ENCODE results near the gene ASTE1.
"Not testable (repeated sequence)": the region's sequence is repeated elsewhere in the genome, so short reads cannot be mapped to it uniquely, and the experiment has no call there.

Gene ASTE1

DNA sequence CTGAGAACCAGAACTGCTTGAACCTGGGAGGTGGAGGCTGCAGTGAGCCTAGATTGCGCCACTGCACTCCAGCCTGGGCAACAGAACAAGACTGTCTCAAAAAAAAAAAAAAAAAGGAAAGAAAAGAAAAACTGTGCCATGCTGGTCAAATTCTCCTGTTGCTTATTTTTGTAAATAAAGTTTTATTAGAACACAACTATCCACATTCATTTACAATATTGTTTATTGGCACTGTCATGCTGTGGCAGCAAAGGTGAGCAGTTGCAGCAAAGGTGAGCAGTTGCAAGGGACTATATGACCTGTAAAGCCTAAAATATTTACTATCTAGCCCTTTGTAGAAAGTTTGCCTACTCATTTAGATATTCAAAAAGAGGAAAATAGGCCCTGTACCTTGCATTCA lies 18.3 kb downstream of the ASTE1 start:
- DNase-seq (ENCODE audit: low read depth): no peak

GRCh38 chr3:131007782-131008181 lies 18.8 kb downstream of the ASTE1 start:
- DNase-seq (ENCODE audit: low read depth): no peak

- DNase-seq (ENCODE audit: low read depth): no peak
These were observed 19.4 kb downstream of the ASTE1 start for GRCh38 chr3:131007256-131007655.

GRCh38 chr3:131004603-131005002 lies 22.0 kb downstream of the ASTE1 start:
- no peak for DNase-seq (ENCODE audit: low read depth)

DNA sequence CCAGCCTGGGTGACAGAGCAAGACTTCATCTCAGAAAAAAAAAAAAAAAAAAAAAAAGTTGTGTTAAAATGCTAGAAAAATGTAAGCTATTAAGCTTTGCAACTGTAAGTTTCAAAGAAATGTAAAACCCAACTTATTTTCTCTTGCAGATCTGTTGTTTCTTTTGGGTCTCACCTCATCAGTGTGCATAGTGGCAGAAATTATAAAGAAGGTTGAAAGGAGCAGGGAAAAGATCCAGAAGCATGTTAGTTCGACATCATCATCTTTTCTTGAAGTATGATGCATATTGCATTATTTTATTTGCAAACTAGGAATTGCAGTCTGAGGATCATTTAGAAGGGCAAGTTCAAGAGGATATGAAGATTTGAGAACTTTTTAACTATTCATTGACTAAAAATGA lies 25.6 kb downstream of the ASTE1 start:
- no peak for DNase-seq (ENCODE audit: low read depth)

GRCh38 chr3:130997289-130997688 lies 29.3 kb downstream of the ASTE1 start:
- DNase-seq (ENCODE audit: low read depth): no peak

DNA sequence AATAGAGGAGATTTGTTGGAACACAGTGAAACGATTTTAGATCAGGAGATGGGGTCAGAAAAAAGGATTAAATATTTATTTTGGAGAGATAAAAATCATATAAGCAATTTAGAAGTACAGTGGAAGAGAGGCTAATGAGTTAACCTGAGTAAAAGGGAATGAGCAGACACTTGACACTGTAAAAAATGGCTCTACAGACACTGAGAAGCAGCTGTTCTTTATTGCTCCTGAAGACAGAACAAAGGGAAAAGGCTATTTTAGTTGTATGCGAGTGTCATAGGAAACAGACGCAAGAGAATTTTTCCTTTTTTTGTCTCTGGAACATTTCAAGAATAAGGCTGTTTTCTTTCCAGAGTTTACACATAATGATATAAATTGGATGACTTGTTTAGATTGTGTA lies 34.3 kb downstream of the ASTE1 start:
- DNase-seq (ENCODE audit: low read depth): no peak

DNA sequence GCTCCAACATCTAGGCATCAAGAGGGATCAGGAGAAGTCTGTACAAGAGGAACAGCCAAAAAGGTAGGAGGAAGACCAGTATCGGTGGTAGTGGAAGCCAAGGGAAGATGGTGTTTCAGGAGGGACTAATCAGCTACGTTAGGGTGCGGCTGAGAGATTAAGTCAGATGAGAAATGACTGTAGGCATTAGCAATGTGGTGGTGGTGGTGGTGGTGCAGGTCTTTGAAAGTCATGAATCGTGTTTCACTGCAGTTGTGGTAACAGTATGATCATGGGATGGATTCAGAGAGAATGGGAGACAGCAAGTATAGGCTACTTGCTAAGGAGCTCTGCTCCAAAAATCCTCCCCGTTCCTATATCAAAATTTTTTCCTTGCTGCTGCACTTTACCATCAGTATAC lies 35.5 kb downstream of the ASTE1 start:
- no peak for DNase-seq (ENCODE audit: low read depth)

GRCh38 chr3:130990282-130990681 lies 36.3 kb downstream of the ASTE1 start:
- DNase-seq (ENCODE audit: low read depth): no peak

DNA sequence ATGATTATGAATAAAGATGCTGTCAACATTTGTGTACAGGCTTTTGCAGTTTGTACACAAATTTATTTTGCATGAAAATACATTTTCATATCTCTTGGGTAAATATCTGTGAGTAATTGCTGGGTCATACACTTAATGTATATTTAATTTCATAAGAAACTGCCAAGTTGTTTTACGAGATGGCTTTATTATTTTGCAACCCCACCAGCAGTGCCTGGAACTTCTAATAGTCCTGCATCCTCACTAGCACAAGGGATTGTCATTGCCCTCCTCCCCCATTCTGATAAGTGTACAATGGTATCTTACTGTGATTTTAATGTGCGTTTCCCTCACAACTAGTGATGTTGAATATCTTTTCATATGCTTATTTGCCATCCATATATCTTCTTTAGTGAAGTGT lies 45.2 kb downstream of the ASTE1 start:
- DNase-seq (ENCODE audit: low read depth): no peak

DNA sequence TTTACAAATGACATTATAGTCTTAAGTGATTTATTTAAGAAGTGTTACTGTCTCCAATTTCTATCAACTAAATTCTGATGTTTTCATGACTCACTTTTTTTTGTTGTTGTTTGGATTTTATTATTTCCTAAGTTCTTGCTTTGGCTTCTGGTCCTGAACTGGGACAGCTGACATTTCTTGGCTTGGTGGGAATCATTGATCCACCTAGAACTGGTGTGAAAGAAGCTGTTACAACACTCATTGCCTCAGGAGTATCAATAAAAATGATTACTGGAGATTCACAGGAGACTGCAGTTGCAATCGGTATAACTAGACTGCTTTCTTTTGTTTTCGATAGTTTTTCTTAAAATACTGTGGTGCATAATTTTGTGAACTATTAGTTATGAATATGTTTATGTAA lies 47.5 kb downstream of the ASTE1 start:
- no peak for DNase-seq (ENCODE audit: low read depth)

- DNase-seq (ENCODE audit: low read depth): no peak
These were observed 49.9 kb downstream of the ASTE1 start for GRCh38 chr3:130976706-130977105.

DNA sequence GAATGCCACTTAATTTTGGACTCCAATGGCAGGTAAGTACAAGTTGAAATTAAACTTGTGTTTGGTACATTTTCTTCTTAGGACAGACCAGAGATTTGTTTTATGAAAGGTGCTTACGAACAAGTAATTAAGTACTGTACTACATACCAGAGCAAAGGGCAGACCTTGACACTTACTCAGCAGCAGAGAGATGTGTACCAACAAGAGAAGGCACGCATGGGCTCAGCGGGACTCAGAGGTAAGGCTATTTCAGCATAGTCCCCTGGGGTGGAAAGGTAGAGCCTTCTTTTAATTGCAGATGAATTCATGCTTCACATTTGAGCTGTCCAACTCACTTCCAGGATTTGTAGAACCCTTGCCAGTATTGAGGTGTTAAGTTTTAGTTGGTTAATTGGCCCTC lies 51.4 kb downstream of the ASTE1 start:
- DNase-seq (ENCODE audit: low read depth): no peak

DNA sequence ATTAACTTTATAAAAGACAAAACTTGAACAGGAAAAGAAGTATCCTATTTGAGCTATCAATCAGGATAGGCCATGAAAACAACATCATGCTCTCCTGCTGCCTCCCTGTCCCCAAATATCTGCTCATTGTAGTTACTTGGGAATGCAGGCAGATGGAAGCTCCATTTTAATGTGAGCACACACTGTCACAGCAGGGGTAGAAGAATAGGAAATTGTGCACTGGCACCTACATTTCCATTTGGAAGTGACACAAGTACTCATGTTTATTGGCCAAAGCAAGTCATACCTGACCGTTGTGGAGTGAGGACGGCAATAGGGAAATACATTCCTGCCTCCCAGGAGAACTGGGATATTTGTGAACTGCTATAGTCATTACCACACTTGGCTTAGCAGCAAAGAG lies 52.4 kb downstream of the ASTE1 start:
- no peak for DNase-seq (ENCODE audit: low read depth)

DNA sequence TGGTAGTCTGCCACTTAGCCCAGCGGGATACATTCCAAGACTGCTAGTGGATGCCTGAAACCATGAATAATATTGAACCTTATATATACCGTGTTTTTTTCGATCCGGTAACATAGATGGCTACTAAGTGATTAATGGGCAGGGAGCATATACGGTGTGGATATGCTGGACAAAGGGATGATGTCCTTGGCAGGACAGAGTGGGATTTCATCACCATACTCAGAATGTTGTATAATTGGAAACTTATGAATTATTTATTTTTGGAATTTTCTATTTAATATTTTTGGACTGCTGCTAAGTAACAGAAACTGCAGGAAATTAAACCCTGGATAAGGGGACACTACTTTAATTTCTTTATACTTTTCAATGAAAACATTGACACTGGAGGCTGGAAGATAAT lies 53.2 kb downstream of the ASTE1 start:
- no peak for DNase-seq (ENCODE audit: low read depth)

DNA sequence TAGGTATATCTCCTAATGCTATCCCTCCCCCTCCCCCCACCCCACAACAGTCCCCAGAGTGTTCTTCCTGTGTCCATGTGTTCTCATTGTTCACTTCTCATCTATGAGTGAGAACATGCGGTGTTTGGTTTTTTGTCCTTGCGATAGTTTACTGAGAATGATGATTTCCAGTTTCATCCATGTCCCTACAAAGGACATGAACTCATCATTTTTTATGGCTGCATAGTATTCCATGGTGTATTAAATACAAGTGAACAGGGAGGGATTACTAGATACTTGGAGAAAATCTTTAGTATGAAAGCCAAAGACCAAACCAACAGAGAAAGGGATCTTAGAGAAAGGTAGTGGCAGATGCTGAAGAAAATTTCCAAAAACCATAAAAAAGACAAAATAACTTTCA lies 54.0 kb downstream of the ASTE1 start:
- not testable (repeated sequence) for DNase-seq (ENCODE audit: low read depth)

GRCh38 chr3:130971208-130971607 lies 55.4 kb downstream of the ASTE1 start:
- DNase-seq (ENCODE audit: low read depth): no peak

GRCh38 chr3:130969621-130970020 lies 57.0 kb downstream of the ASTE1 start:
- DNase-seq (ENCODE audit: low read depth): no peak

GRCh38 chr3:130968221-130968620 lies 58.4 kb downstream of the ASTE1 start:
- no peak for DNase-seq (ENCODE audit: low read depth)

DNA sequence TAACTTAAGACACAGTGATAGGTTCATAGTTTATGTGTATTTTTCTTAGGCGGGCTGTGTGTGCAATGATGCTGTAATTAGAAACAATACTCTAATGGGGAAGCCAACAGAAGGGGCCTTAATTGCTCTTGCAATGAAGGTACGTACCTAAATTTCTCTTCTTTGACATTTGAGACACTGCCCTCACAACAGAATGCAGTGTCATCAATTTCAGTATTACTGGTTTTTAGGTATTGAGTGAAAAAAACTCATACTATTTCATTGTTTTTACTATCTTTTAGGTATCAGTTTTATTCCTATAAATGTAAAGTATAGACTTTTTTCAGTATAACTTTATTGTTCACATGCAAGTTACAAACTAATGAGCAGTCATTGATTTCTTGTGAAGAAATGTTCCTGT lies 59.3 kb downstream of the ASTE1 start:
- no peak for DNase-seq (ENCODE audit: low read depth)

GRCh38 chr3:130963878-130964277 lies 62.7 kb downstream of the ASTE1 start:
- DNase-seq (ENCODE audit: low read depth): no peak
